Kidney tubule cell (primary cell): Measurements from ENCODE around the gene INSC.
A peak's percentile ranks its signal among the peaks of the same experiment; 100 is the strongest.

Experiments used
- DNase-seq: peaks from one replicate; pipeline ENCODE4 v3.0.0-alpha.2; 2018; ENCODE audit warnings: low spot score

The INSC gene

DNA sequence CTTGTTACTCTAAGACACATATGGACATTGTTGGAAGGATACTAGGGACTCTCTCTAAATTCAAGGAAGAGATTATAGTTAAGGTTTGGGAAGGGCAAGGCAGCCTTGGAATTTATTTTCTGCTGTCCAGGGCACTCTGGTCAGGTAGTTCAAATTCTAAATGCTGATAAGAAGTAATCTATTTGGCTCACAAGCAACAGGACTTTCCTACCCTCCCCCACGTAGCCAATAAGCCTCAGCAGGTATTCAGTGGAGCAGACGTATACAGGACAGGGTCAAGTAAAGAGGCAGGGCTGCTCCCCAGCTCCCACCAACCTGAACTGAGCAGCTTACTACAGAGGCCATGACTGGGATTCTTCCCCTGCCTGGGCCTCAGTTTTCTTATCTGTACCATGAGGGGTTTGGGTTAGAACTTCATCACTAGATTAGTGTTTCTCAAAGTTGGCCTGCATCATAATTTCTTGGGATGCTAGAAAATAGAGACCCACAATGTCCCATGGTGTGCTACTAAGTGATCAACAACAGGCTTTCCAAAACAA, 6.1 kb upstream of the INSC start:
- DNase-seq = no peak

GRCh38 chr11:15109602-15110001, 5.1 kb upstream of the INSC start:
- no peak for DNase-seq

DNA sequence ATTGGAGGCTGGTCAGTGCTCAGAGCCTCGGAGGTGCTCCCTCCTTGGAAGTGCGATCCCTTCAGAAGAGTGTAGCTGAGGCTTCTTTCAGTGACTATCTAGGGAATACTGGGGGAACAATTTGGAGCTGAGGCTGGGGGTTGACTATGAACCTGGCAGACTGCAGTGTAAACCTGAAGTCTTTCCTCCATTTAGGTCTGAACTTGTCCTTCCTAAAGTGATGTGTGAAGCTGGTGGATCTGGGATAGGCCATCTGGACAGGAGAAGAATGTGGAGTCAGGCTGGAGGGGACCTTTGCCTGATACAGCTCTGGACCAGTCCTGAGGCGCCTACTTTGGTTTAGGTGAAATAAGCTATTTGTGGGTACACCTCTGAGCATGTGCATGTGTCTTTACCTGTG, 3.5 kb upstream of the INSC start:
- no peak for DNase-seq

DNA sequence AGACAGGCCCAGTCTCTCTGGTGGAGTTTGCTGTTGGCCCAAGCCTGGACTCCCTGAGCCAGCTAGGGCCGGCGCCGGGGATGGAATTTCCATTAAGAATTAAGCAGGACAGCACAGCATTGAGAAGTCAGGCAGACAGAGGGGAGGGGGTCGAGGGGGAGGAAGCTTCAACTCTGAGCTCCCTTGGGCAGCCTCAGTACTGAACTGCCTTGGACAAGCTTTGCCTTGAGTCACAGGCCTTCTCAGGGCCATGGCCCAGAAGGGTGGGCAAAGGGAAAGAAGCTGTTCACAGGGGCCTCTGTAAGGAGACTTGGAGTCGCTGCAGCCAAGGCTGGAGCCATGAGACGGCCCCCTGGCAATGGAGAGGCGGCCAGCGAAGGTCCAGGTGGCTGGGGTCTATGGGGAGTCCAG, 2.6 kb upstream of the INSC start:
- DNase-seq = no peak

- peak; percentile 58 for DNase-seq
These were observed 1.3 kb upstream of the INSC start for GRCh38 chr11:15113381-15113780.

GRCh38 chr11:15115686-15116085, 963 bp downstream of the INSC start:
- no peak for DNase-seq

DNA sequence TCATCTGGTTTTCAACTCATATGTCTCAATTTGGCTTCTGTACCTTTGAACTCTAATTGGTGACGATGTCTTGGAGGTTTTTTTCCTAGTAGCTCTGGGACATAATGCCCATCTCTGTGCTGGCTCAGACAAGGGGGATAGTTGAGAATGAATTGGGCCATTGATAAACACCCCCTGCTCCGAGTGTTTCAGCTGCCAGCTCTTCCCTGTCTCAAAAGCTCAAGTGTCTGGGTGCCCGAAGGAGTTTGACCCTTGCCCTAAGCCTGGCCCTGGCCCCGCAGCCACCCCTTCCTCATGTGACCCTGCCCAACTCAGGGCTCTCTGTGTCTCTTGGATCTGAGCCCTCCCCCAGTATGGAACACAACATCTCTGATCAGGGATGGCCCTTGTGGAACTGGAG, 3.0 kb downstream of the INSC start:
- DNase-seq = no peak

GRCh38 chr11:15118431-15118830, 3.7 kb downstream of the INSC start:
- DNase-seq = peak; percentile 61

- no peak for DNase-seq
These were observed 4.6 kb downstream of the INSC start for GRCh38 chr11:15119352-15119751.

GRCh38 chr11:15119826-15120225, 5.1 kb downstream of the INSC start:
- DNase-seq = peak; percentile 55

- DNase-seq = peak; percentile 96
These were observed 9.1 kb downstream of the INSC start for GRCh38 chr11:15123849-15124248.

- no peak for DNase-seq
These were observed 9.8 kb downstream of the INSC start for GRCh38 chr11:15124528-15124927.

GRCh38 chr11:15127341-15127740, 12.6 kb downstream of the INSC start:
- DNase-seq = peak; percentile 80

DNA sequence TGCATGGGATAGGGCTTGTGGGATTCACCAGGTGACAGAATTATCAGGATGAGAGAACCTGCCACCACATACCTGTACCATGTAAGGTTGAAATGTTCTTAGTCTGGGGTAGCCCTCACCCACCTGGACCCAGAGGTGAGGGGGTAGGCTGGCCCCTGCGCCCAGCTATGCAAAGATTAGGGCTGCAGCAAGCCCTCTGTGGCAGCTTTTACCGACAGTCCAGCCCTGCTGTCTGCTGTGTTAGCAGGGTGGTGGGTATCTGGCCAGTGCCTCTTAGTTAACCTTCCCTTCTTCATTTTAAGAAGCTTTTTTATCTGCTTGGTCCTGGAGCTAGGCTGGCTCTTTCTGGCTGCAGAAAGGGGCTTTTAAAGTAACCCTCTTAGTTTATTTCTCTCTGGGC, 13.9 kb downstream of the INSC start:
- no peak for DNase-seq

GRCh38 chr11:15136166-15136565, 21.4 kb downstream of the INSC start:
- no peak for DNase-seq

DNA sequence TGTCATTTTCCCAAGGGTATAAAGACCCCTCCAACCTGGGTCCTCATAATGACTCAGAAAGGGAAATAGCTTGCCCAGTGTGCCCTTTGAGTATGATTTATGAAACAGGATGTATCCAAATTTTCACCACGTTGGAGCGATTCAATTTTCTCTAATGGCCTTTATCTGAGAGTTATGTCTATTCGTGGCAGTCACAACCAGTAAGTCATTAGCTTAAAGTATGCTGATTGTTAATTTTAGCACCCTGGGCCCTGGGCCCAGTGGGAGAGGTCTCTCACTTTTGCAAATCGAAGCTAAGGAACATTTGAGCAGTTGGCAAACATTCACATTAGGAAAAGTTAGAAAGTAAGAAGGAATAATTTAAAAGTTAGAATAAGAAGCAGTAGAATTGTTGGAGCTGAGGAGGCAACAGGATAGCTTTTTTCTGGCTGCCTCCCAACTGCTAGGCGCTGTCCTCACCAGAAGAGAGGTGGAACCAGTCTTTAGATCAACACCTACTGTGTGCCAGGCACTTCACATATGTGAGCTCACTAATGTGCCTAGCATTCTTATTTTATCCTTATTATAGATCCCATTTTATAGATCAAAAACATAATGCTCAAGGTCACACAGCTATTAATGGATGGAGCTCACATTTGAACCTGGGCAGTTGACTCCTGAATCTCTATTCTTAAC, 24.5 kb downstream of the INSC start:
- no peak for DNase-seq

DNA sequence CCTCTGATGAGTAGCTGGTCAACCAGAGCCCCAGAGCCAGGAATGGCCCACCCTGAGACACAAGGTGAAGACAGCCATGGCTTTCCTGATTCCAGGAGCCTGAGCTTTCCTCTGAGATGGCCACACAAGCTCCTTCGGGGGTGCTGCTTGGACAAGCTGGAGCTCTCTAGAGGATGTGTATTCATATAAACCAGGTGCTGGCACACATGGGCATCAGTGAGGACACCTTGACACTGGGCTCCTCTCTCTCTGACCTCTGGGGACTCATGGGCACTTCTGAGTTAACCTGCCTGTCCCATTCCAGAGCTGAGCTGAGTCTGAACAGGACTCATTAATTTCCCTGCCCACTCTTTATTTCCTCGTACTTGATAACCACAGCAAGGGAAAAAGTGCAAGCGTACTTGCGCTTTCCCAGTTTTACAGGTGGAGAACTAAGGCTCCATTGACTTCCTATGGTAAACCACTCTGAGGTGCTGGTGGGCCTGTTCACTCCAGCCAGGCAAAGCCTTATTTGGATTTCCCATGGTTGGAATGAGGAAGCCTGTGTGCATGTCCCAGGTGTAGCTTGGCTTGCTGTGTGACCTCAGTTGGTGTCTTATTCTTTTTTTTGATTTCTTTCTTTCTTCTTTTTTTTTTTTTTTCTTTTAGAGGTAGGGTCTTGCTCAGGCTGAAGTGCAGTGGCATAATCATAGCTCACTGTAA, 25.4 kb downstream of the INSC start:
- DNase-seq = no peak

DNA sequence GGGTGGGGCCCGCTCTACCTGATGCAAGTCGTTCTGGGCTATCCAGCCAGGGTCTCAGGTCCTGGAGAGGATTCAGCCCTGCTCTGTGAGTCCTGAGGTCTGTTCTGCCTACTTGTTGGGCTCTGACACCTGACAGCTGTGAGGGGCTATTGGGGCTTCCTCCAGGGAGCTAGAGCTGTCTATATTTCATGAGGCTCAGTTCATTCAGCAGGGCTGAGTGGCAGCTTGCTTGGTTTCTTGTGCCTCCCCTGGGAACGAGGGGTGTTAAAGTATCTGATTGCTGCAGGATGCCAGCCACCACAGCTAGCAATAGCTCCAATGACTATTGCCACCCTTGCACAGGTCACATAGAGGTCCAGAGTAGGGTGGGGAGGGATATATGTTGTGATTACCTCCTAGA, 26.7 kb downstream of the INSC start:
- DNase-seq = no peak

GRCh38 chr11:15142838-15143237, 28.1 kb downstream of the INSC start:
- no peak for DNase-seq

DNA sequence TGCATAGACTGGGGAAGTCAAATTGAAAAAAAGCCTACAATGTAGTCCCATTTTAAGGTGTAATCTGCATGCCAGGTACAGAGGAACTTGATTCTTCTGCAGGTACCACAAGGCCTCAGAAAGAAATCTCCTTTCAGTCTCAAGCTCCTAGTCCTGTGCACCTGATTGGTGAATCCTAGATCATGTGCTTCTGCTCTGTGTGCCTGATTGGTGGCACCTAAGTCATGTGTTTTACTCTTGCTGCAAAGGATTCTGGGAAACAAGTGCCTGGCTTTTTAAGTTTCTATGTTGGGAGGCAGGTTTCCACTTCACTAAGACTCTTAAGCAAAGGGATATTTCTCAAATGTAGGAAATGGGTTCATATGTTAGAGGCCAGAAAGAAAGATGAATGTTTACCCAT, 29.1 kb downstream of the INSC start:
- no peak for DNase-seq

DNA sequence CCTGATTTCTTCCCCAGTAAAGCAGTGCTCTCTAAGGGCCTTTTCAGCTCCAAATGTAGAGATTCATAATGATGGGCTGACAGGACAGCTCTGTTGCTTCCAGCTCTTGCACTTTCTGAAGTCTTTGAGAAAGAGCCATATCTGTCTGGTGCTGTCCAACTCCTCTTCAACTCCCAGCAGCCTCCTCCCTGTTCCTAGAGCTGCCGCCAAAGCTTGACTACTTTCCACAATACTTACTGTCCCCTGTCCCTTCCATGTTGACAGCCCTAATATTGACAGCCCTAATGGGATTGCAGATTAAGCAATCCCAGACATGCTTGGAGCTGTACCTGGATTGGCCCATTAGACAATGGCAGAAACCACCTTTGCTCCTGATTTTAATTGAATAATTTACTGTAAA, 29.6 kb downstream of the INSC start:
- no peak for DNase-seq

DNA sequence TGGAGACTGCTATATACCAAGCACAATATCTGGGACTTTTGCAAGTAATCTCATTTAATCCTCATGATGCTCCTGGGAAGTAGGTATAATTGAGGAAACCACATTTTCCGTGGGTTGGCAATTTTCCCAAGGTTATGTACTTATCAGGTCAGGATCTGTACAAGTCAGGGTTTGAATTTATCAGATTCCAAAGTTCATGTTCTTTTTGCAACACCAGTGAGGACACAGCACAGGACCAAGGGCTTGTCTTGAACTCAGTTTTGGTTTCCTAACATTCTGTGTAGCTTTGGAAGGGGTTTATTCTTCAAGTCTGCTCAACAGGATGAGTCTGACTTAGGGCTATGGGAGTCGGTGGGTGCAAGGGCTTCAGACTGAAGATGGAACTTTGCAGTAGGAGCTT, 30.4 kb downstream of the INSC start:
- DNase-seq = no peak

DNA sequence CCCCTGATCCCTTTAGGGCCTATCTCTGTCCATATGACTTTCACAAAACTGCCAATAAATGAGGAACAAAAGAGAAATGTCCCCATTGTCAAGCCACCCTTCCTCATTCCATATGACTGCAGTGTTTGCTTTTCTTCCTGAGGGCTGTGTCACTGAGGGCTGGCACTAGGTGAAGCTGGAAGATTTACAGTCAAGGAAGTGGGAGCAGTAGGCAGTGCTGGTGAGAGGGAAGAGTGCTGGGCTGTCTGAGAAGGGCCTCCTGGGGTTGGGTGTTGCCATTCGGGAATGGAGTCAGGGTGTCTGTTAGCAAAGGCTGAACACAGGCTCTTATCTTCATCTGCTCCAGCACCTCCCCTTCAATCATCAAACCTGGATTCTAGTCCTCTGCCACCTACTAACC, 30.9 kb downstream of the INSC start:
- peak; percentile 75 for DNase-seq
